Activated CD8-positive, alpha-beta memory T cell treated with anti-CD3 and anti-CD28 coated beads for 48 hours (primary cell): ENCODE measurements around the gene LMO1.

Source experiments
- DNase-seq, 3 experiments: peaks; one replicate each; pipeline ENCODE4 v3.0.0-alpha.2; 2020; ENCODE audit warnings: low read depth in 2 of 3, low spot score in 2 of 3

LMO1 gene

GRCh38 chr11:8249482-8249881 is 14.2 kb downstream of the LMO1 start:
- no peak for DNase-seq

- no peak for DNase-seq
Measured at GRCh38 chr11:8248786-8249185, 14.9 kb downstream of the LMO1 start.

GRCh38 chr11:8247312-8247711 is 16.4 kb downstream of the LMO1 start:
- DNase-seq: no peak

GRCh38 chr11:8243458-8243857 is 20.2 kb downstream of the LMO1 start:
- DNase-seq: no peak

- DNase-seq: no peak
Measured at GRCh38 chr11:8242499-8243280, 21.0 kb downstream of the LMO1 start.

- no peak for DNase-seq
Measured at GRCh38 chr11:8242118-8242475, 21.6 kb downstream of the LMO1 start.

- no peak for DNase-seq
Measured at GRCh38 chr11:8241373-8242117, 22.1 kb downstream of the LMO1 start.

- no peak for DNase-seq
Measured at GRCh38 chr11:8239536-8240228, 24.0 kb downstream of the LMO1 start.

- no peak for DNase-seq
Measured at GRCh38 chr11:8239040-8239439, 24.6 kb downstream of the LMO1 start.

GRCh38 chr11:8237453-8237852 is 26.2 kb downstream of the LMO1 start:
- DNase-seq: no peak

GRCh38 chr11:8235925-8236324 is 27.8 kb downstream of the LMO1 start:
- DNase-seq: no peak

GRCh38 chr11:8234910-8235309 is 28.8 kb downstream of the LMO1 start:
- no peak for DNase-seq

- DNase-seq: no peak
Measured at GRCh38 chr11:8234425-8234821, 29.3 kb downstream of the LMO1 start.

- DNase-seq: no peak
Measured at GRCh38 chr11:8233691-8234424, 29.8 kb downstream of the LMO1 start.

GRCh38 chr11:8232849-8233606 is 30.6 kb downstream of the LMO1 start:
- no peak for DNase-seq

GRCh38 chr11:8232414-8232813 is 31.3 kb downstream of the LMO1 start:
- DNase-seq: no peak

GRCh38 chr11:8231979-8232378 is 31.7 kb downstream of the LMO1 start:
- no peak for DNase-seq

- no peak for DNase-seq
Measured at GRCh38 chr11:8230921-8231847, 32.5 kb downstream of the LMO1 start.

GRCh38 chr11:8230178-8230859 is 33.4 kb downstream of the LMO1 start:
- DNase-seq: no peak
